Kidney (tissue), 14 donors: Measurements from ENCODE around the gene ADIPOQ. TPM values are rescaled to one million over a fixed set of nuclear protein-coding genes. Genes with fewer than 3 reads are reported as not detected.
"Not testable (repeated sequence)": the region's sequence is repeated elsewhere in the genome, so short reads cannot be mapped to it uniquely, and the experiment has no call there.

Source experiments
- DNase-seq, 5 donors: peaks; one replicate each; pipeline ENCODE4 v3.0.0-alpha.2; 2013 to 2020
- FAIRE-seq: peaks from 2 replicates; lab custom pipeline; 2012; peaks lifted over from hg19 to GRCh38; lab: Jason Lieb, UNC
- H3K27ac ChIP-seq, 2 donors: one replicate each; pipeline ENCODE4 v1.7.0; 2013; ENCODE audit warnings: low read depth in 2 of 2, low read length in 2 of 2, inconsistent platforms in 1 of 2
- H3K27me3 ChIP-seq: one replicate; pipeline ENCODE4 v1.7.1; 2013; ENCODE audit warnings: low read length, inconsistent platforms; ENCODE audit not compliant: control insufficient read depth, insufficient read depth
- H3K36me3 ChIP-seq, 3 donors: one replicate each; pipeline versions ENCODE4 v1.7.0 to v1.7.1; 2013; ENCODE audit warnings: low read length in 3 of 3, control low read depth in 1 of 3, inconsistent platforms in 1 of 3; ENCODE audit not compliant: insufficient read depth in 3 of 3, control insufficient read depth in 2 of 3
- H3K4me1 ChIP-seq, 3 donors: one replicate each; pipeline versions ENCODE4 v1.7.0 to v1.7.1; 2013; ENCODE audit warnings: low read length in 3 of 3, inconsistent platforms in 1 of 3, low read depth in 1 of 3; ENCODE audit not compliant: control insufficient read depth in 2 of 3, insufficient read depth in 2 of 3
- H3K4me3 ChIP-seq, 3 donors: one replicate each; pipeline versions ENCODE4 v1.7.0 to v1.8.1; 2013; ENCODE audit warnings: low read length in 3 of 3, control low read depth in 1 of 3, inconsistent platforms in 1 of 3
- H3K9ac ChIP-seq, 3 donors: one replicate each; pipeline versions ENCODE4 v1.7.0 to v1.7.1; 2013; ENCODE audit warnings: low read length in 3 of 3, control low read depth in 1 of 3, inconsistent platforms in 1 of 3
- H3K9me3 ChIP-seq, 3 donors: one replicate each; pipeline versions ENCODE4 v1.7.0 to v1.7.1; 2013; ENCODE audit warnings: low read length in 3 of 3, control low read depth in 1 of 3, inconsistent platforms in 1 of 3; ENCODE audit not compliant: control insufficient read depth in 2 of 3, insufficient read depth in 1 of 3
- intact Hi-C: fragments of 100-400 bp; cut with DNase I; formaldehyde crosslinking; loops from one replicate; pipeline ENCODE4 v1.11.1; 2022
- polyA plus RNA-seq: library from polyadenylated mRNA; stranded (reverse); fragments of 350-450 nt; fragmentation: Illumina TruSeq; extraction: RNeasy Lipid Tissue Mini Kit (QIAGEN cat#74804); gene quantifications from one replicate; pipeline ENCODE4 v1.2.3, GENCODE V29; 2014; ENCODE audit warnings: low read depth, low replicate concordance; ENCODE audit not compliant: insufficient read depth
- total RNA-seq: library from RNA; stranded (reverse); fragmentation: NEBNext Ultra II Directional; extraction: Animal tissue kit (Norgen Biotek cat#: 25700); gene quantifications from one replicate; pipeline ENCODE4 v1.2.1, GENCODE V29; 2021
- TF ChIP-seq, protein P1 (sequence below): IDR thresholded peaks from 3 replicates; pipeline ENCODE4 v1.5.1; 2012; ENCODE audit warnings: mild to moderate bottlenecking, moderate library complexity, borderline replicate concordance; ENCODE audit not compliant: insufficient read depth; ENCODE audit errors: extremely low read depth
- donor health status: control.
- donor health status: control.
- donor health status: control.
- donor health status: control.
- donor health status: control.
- donor health status: DM: yes; HTN: yes; CAD: no.
- donor health status: Normal renal cell carcinoma (clear cell type).

ADIPOQ gene
- total and polyA plus RNA-seq, 2 donors from 2014 or later: not detected

- H3K27me3 ChIP-seq: no peaks in the 10 kb centered on the region
- H3K4me3 ChIP-seq: no peak overlapping the region
- no peaks in the 10 kb centered on the region for H3K9me3 ChIP-seq
- H3K27ac ChIP-seq: no peak overlapping the region
- no peak for FAIRE-seq
- intact Hi-C loops: no loop called here
- H3K9ac ChIP-seq: no peak overlapping the region
- no peak for DNase-seq
- TF ChIP-seq, protein P1, sequence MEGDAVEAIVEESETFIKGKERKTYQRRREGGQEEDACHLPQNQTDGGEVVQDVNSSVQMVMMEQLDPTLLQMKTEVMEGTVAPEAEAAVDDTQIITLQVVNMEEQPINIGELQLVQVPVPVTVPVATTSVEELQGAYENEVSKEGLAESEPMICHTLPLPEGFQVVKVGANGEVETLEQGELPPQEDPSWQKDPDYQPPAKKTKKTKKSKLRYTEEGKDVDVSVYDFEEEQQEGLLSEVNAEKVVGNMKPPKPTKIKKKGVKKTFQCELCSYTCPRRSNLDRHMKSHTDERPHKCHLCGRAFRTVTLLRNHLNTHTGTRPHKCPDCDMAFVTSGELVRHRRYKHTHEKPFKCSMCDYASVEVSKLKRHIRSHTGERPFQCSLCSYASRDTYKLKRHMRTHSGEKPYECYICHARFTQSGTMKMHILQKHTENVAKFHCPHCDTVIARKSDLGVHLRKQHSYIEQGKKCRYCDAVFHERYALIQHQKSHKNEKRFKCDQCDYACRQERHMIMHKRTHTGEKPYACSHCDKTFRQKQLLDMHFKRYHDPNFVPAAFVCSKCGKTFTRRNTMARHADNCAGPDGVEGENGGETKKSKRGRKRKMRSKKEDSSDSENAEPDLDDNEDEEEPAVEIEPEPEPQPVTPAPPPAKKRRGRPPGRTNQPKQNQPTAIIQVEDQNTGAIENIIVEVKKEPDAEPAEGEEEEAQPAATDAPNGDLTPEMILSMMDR: no peak
- H3K36me3 ChIP-seq: no peaks in the 10 kb centered on the region
- H3K4me1 ChIP-seq: no peaks in the 10 kb centered on the region
Observed at GRCh38 chr3:186882150-186882524, 39.6 kb downstream of the ADIPOQ start.

DNA sequence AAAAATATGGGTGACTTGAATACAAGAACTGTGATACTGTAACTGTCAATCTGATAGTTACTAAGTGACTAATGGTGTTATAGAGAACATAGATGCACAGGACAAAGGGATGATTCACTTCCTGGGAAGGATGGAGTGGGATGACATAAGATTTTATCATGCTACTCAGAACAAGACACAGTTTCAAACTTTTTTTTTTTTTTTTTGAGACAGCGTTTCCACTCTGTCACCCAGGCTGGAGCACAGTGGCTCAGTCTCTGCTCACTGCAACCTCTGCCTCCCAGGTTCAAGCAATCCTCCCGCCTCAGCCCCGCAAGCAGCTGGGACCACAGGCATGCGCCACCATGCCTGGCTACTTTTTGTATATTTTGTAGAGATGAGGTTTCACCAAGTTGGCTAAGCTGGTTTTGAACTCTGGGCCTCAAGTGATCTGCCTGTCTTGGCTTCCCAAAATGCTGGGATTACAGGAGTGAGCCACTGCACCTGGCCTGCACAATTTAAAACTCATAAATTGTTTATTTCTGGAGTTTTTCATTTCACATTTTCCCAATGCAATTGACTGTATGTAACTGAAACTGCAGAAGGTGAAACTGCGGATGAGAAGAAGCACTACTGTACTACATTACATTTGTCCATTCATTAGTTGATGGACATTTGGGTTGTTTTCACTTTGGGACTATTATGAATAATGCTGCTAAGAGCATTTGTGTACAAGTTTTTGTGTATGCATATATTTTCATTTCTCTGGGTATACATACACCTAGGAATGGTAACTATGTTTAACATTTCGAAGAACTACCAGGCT lies 40.6 kb downstream of the ADIPOQ start:
- H3K9me3 ChIP-seq: no peaks in the 10 kb centered on the region
- intact Hi-C loops: no loop called here
- no peak overlapping the region for H3K27ac ChIP-seq
- TF ChIP-seq, protein P1: no peak
- no peaks in the 10 kb centered on the region for H3K36me3 ChIP-seq
- no peaks in the 10 kb centered on the region for H3K27me3 ChIP-seq
- FAIRE-seq: no peak
- no peak for DNase-seq
- H3K4me1 ChIP-seq: no peaks in the 10 kb centered on the region
- no peak overlapping the region for H3K9ac ChIP-seq
- H3K4me3 ChIP-seq: no peak overlapping the region

DNA sequence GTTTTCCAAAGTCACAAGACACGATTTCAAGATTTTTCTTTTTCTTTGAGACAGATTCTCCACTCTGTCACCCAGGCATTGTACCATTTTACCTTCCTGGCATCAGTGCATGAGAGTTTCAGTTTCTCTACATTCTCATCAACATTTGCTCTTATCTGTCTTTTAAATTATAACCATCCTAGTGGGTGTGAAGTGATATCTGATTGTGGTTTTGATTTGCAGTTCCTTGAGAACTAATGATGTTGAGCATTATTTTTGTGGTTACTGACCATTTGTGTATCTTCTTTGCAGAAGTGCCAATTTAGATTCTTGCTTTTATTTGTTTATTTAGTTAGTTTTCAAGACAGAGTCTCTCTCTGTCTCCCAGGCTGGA lies 41.2 kb downstream of the ADIPOQ start:
- no peaks in the 10 kb centered on the region for H3K36me3 ChIP-seq
- no peaks in the 10 kb centered on the region for H3K9me3 ChIP-seq
- no peak overlapping the region for H3K4me3 ChIP-seq
- TF ChIP-seq, protein P1: no peak
- H3K27me3 ChIP-seq: no peaks in the 10 kb centered on the region
- H3K9ac ChIP-seq: no peak overlapping the region
- FAIRE-seq: no peak
- H3K4me1 ChIP-seq: no peaks in the 10 kb centered on the region
- DNase-seq: no peak
- intact Hi-C loops: no loop called here
- H3K27ac ChIP-seq: no peak overlapping the region

DNA sequence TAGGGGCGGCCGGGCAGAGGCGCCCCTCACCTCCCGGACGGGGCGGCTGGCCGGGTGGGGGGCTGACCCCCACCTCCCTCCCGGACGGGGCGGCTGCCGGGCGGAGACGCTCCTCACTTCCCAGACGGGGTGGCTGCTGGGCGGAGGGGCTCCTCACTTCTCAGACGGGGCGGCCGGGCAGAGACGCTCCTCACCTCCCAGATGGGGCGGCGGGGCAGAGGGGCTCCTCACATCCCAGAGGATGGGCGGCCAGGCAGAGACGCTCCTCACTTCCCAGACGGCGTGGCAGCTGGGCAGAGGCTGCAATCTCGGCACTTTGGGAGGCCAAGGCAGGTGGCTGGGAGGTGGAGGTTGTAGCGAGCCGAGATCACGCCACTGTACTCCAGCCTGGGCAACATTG lies 42.4 kb downstream of the ADIPOQ start:
- DNase-seq, H3K9ac ChIP-seq, H3K36me3 ChIP-seq, FAIRE-seq, H3K4me1 ChIP-seq, H3K27me3 ChIP-seq, H3K9me3 ChIP-seq, H3K4me3 ChIP-seq, H3K27ac ChIP-seq, intact Hi-C loops: not testable (repeated sequence)
